IMR-90 (cell line): ENCODE measurements around the gene CTBP1. TPM values are rescaled to one million over a fixed set of nuclear protein-coding genes. Genes with fewer than 3 reads are reported as not detected.

Experiments used
- BHLHE40 ChIP-seq: fragments of 150-350 bp; IDR thresholded peaks from 2 replicates; pipeline ENCODE4 v1.6.1; 2016; ENCODE audit warnings: mild to moderate bottlenecking, low read depth, low read length
- MXI1 ChIP-seq: IDR thresholded peaks from 2 replicates; pipeline ENCODE4 v1.6.1; 2012; ENCODE audit warnings: low read depth, mild to moderate bottlenecking, low read length, moderate library complexity, borderline replicate concordance
- polyA plus RNA-seq, 3 experiments: library from polyadenylated mRNA; depleted of rRNA; stranded (reverse); fragments of >200 nt; gene quantifications; 2 replicates each; pipeline ENCODE4 v1.2.3, GENCODE V29; 2012; ENCODE audit warnings: low replicate concordance in 1 of 3
- total RNA-seq: library from RNA; depleted of rRNA; stranded (reverse); fragments of >200 nt; gene quantifications from 2 replicates; pipeline ENCODE4 v1.2.3, GENCODE V29; 2012
- TF ChIP-seq, protein P1 (sequence below): conservative IDR thresholded peaks from 2 replicates; pipeline ENCODE4 v1.5.1; 2012; ENCODE audit warnings: mild to moderate bottlenecking, low read depth, low read length, improper control_type of control experiment

Gene CTBP1
- total and polyA plus RNA-seq, 2 of the 4 experiments (the other 2 are of a cell fraction) = 147 to 212 TPM

- TF ChIP-seq, protein P1, sequence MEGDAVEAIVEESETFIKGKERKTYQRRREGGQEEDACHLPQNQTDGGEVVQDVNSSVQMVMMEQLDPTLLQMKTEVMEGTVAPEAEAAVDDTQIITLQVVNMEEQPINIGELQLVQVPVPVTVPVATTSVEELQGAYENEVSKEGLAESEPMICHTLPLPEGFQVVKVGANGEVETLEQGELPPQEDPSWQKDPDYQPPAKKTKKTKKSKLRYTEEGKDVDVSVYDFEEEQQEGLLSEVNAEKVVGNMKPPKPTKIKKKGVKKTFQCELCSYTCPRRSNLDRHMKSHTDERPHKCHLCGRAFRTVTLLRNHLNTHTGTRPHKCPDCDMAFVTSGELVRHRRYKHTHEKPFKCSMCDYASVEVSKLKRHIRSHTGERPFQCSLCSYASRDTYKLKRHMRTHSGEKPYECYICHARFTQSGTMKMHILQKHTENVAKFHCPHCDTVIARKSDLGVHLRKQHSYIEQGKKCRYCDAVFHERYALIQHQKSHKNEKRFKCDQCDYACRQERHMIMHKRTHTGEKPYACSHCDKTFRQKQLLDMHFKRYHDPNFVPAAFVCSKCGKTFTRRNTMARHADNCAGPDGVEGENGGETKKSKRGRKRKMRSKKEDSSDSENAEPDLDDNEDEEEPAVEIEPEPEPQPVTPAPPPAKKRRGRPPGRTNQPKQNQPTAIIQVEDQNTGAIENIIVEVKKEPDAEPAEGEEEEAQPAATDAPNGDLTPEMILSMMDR = no peak
- TF ChIP-seq MXI1 (no peak), BHLHE40 (no peak)
Observed at GRCh38 chr4:1168191-1169101, 80.5 kb downstream of the CTBP1 start (continued).
